Smooth muscle cell (in vitro differentiated cells): ENCODE data around the gene ZNF136. TPM values are rescaled to one million over a fixed set of nuclear protein-coding genes. Genes with fewer than 3 reads are reported as not detected.

Experiments used
- DNase-seq: peaks from one replicate; lab custom pipeline; 2025; ENCODE audit not compliant: unreplicated experiment; lab: John Stamatoyannopoulos, UW
- H2AFZ ChIP-seq: fragments of 200-600 bp; sonication (generic); 2 replicates; pipeline ENCODE4 v1.6.0; 2016; ENCODE audit warnings: antibody characterized with exemption, low read depth, mild to moderate bottlenecking
- H3F3A ChIP-seq: fragments of 200-600 bp; sonication (generic); 2 replicates; pipeline ENCODE4 v1.6.0; 2017; ENCODE audit warnings: antibody characterized with exemption, low read depth
- H3K27ac ChIP-seq: fragments of 200-600 bp; sonication (generic); 2 replicates; pipeline ENCODE4 v1.5.1; 2016; ENCODE audit warnings: low read depth, mild to moderate bottlenecking
- H3K27me3 ChIP-seq: fragments of 200-600 bp; sonication (generic); 2 replicates; pipeline ENCODE4 v1.6.1; 2016; ENCODE audit warnings: low read depth, mild to moderate bottlenecking
- H3K36me3 ChIP-seq: fragments of 200-600 bp; sonication (generic); 2 replicates; pipeline ENCODE4 v1.5.1; 2016; ENCODE audit warnings: low read depth
- H3K4me1 ChIP-seq: fragments of 200-600 bp; sonication (generic); 2 replicates; pipeline ENCODE4 v1.5.1; 2016; ENCODE audit warnings: low read depth
- H3K4me2 ChIP-seq: fragments of 200-600 bp; sonication (generic); 2 replicates; pipeline ENCODE4 v1.6.0; 2016; ENCODE audit warnings: mild to moderate bottlenecking
- H3K4me3 ChIP-seq: fragments of 200-600 bp; sonication (generic); 2 replicates; pipeline ENCODE4 v1.5.1; 2016; ENCODE audit warnings: mild to moderate bottlenecking
- H3K79me2 ChIP-seq: fragments of 200-600 bp; sonication (generic); 2 replicates; pipeline ENCODE4 v1.6.0; 2016; ENCODE audit warnings: low read depth, mild to moderate bottlenecking
- H3K9ac ChIP-seq: fragments of 200-600 bp; sonication (generic); 2 replicates; pipeline ENCODE4 v1.6.0; 2016; ENCODE audit warnings: low read depth
- H3K9me3 ChIP-seq: fragments of 200-600 bp; sonication (generic); replicated peaks from 2 replicates; pipeline ENCODE4 v1.5.1; 2016; ENCODE audit warnings: low read depth
- H4K20me1 ChIP-seq: fragments of 200-600 bp; sonication (generic); 2 replicates; pipeline ENCODE4 v1.6.0; 2016; ENCODE audit warnings: low read depth
- WGBS: methylation state at CpG from one replicate; pipeline ENCODE4 v1.1.7; 2016; ENCODE audit warnings: low lambda C conversion rate; 5-methylcytosine and 5-hydroxymethylcytosine counted together
- polyA plus RNA-seq: library from polyadenylated mRNA; unstranded; fragments of >200 nt; fragmentation: Nextera tagmentation; extraction: Ambion mirVana; gene quantifications from 2 replicates; pipeline ENCODE4 v1.2.1, GENCODE V29; 2016
- total RNA-seq: library from RNA; depleted of rRNA; stranded (reverse); fragments of >200 nt; gene quantifications from 2 replicates; pipeline ENCODE4 v1.2.3, GENCODE V29; 2014
- TF ChIP-seq, protein P1 (sequence below): fragments of 200-600 bp; sonication (generic); IDR thresholded peaks from 2 replicates; pipeline ENCODE4 v1.5.1; 2017; ENCODE audit warnings: borderline replicate concordance, mild to moderate bottlenecking, antibody characterized with exemption; ENCODE audit not compliant: insufficient read depth, poor library complexity, severe bottlenecking

The ZNF136 gene
- total and polyA plus RNA-seq, 2 experiments from 2014 or later = 5.1 to 5.7 TPM

- TF ChIP-seq, protein P1, sequence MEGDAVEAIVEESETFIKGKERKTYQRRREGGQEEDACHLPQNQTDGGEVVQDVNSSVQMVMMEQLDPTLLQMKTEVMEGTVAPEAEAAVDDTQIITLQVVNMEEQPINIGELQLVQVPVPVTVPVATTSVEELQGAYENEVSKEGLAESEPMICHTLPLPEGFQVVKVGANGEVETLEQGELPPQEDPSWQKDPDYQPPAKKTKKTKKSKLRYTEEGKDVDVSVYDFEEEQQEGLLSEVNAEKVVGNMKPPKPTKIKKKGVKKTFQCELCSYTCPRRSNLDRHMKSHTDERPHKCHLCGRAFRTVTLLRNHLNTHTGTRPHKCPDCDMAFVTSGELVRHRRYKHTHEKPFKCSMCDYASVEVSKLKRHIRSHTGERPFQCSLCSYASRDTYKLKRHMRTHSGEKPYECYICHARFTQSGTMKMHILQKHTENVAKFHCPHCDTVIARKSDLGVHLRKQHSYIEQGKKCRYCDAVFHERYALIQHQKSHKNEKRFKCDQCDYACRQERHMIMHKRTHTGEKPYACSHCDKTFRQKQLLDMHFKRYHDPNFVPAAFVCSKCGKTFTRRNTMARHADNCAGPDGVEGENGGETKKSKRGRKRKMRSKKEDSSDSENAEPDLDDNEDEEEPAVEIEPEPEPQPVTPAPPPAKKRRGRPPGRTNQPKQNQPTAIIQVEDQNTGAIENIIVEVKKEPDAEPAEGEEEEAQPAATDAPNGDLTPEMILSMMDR = no peak
- Histone ChIP-seq H3K9ac (no peak overlapping the region), H3K36me3 (peaks cover 14% of the 10 kb centered on the region), H2AFZ (no peak overlapping the region), H3F3A (no peaks in the 10 kb centered on the region), H3K9me3 (peaks cover 58% of the 10 kb centered on the region), H3K79me2 (no peaks in the 10 kb centered on the region), H3K4me3 (no peak overlapping the region), H3K4me1 (no peaks in the 10 kb centered on the region), H4K20me1 (no peaks in the 10 kb centered on the region), H3K27ac (no peak overlapping the region), H3K4me2 (no peak overlapping the region), H3K27me3 (no peaks in the 10 kb centered on the region)
- no peak for DNase-seq
Measured at GRCh38 chr19:12217332-12217731, 54.4 kb downstream of the ZNF136 start.

- DNase-seq = no peak
- no peaks in the 10 kb centered on the region for H3F3A ChIP-seq
- TF ChIP-seq, protein P1 = no peak
- no peak overlapping the region for H3K9ac ChIP-seq
- H3K27ac ChIP-seq = no peak overlapping the region
- H3K79me2 ChIP-seq = no peaks in the 10 kb centered on the region
- H2AFZ ChIP-seq = no peak overlapping the region
- H3K4me3 ChIP-seq = no peak overlapping the region
- H3K4me1 ChIP-seq = no peaks in the 10 kb centered on the region
- WGBS = 88% methylated on average over 1 of the region's 1 CpG
- no peak overlapping the region for H3K4me2 ChIP-seq
- H3K27me3 ChIP-seq = no peaks in the 10 kb centered on the region
- H3K36me3 ChIP-seq = peaks cover 16% of the 10 kb centered on the region
- peaks cover 14% of the 10 kb centered on the region for H3K9me3 ChIP-seq
- no peaks in the 10 kb centered on the region for H4K20me1 ChIP-seq
Measured at GRCh38 chr19:12222980-12223630, 60.2 kb downstream of the ZNF136 start.

DNA sequence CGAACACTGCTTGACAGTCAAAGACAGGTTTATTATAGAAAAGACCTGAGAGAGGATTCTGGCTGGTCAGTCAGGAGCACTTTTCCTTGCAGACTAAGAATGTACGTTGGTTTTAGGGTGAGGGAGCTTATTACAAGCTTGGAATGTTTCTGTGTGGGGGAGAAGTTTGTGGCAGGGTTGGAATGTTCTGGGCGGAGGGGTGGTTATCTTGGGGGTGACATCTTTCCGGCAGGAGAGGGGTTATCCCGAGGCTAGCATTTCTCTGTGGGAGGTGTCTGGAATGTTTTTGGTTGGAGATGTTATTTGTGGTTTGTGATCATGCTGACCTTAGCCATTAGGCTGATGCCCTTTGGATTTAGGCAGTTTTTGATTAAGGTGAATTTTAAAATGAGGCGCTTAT, 61.8 kb downstream of the ZNF136 start:
- DNase-seq = no peak
- no peak overlapping the region for H2AFZ ChIP-seq
- H3K36me3 ChIP-seq = peaks cover 18% of the 10 kb centered on the region
- H3K4me1 ChIP-seq = no peaks in the 10 kb centered on the region
- H3K27me3 ChIP-seq = no peaks in the 10 kb centered on the region
- H3K9ac ChIP-seq = no peak overlapping the region
- H3F3A ChIP-seq = no peaks in the 10 kb centered on the region
- TF ChIP-seq, protein P1 = no peak
- H4K20me1 ChIP-seq = no peaks in the 10 kb centered on the region
- no peak overlapping the region for H3K4me3 ChIP-seq
- H3K4me2 ChIP-seq = no peak overlapping the region
- H3K79me2 ChIP-seq = no peaks in the 10 kb centered on the region
- 93% methylated on average over 6 of the region's 6 CpGs for WGBS
- H3K9me3 ChIP-seq = peaks cover 5% of the 10 kb centered on the region
- H3K27ac ChIP-seq = no peak overlapping the region

- DNase-seq = no peak
- Histone ChIP-seq H3K79me2 (no peaks in the 10 kb centered on the region), H2AFZ (no peak overlapping the region), H3K4me2 (no peak overlapping the region), H3K4me1 (no peaks in the 10 kb centered on the region), H3K9ac (no peak overlapping the region), H3F3A (no peaks in the 10 kb centered on the region), H3K36me3 (peaks cover 33% of the 10 kb centered on the region), H4K20me1 (no peaks in the 10 kb centered on the region), H3K9me3 (peaks cover 10% of the 10 kb centered on the region), H3K4me3 (no peak overlapping the region), H3K27me3 (no peaks in the 10 kb centered on the region), H3K27ac (no peak overlapping the region)
- 91% methylated on average over 3 of the region's 3 CpGs for WGBS
- TF ChIP-seq, protein P1 = no peak
Measured at GRCh38 chr19:12229990-12230389, 67.1 kb downstream of the ZNF136 start.
